HepG2 (cell line): ENCODE measurements around the gene TACC3. TPM values are rescaled to one million over a fixed set of nuclear protein-coding genes. Genes with fewer than 3 reads are reported as not detected.

ENCODE experiments used
- ARNT2 ChIP-seq: sonication (generic); formaldehyde crosslinking; IDR thresholded peaks from 2 replicates; pipeline ENCODE4 v1.8.0; 2022; ENCODE audit warnings: mild to moderate bottlenecking, low read depth, missing genetic modification reagents, moderate library complexity
- ARNTL ChIP-seq: sonication (generic); formaldehyde crosslinking; IDR thresholded peaks from 2 replicates; pipeline ENCODE4 v1.4.0; 2020; ENCODE audit warnings: mild to moderate bottlenecking, missing genetic modification reagents
- BATF2 ChIP-seq: sonication (generic); formaldehyde crosslinking; IDR thresholded peaks from 2 replicates; pipeline ENCODE4 v1.8.0; 2022; ENCODE audit warnings: mild to moderate bottlenecking, missing genetic modification reagents, moderate library complexity
- HNRNPK ChIP-seq: fragments of 200-400 bp; formaldehyde crosslinking; IDR thresholded peaks from 2 replicates; pipeline ENCODE4 v1.6.1; 2018; ENCODE audit warnings: low read length, low read depth, moderate library complexity, mild to moderate bottlenecking; ENCODE audit not compliant: poor library complexity, severe bottlenecking
- MYNN ChIP-seq: sonication (generic); formaldehyde crosslinking; IDR thresholded peaks from 2 replicates; pipeline ENCODE4 v1.4.0; 2020; ENCODE audit warnings: mild to moderate bottlenecking, low read depth, missing genetic modification reagents
- MYPOP ChIP-seq: sonication (generic); formaldehyde crosslinking; IDR thresholded peaks from 2 replicates; pipeline ENCODE4 v1.8.1; 2023; ENCODE audit warnings: mild to moderate bottlenecking, moderate library complexity, missing genetic modification reagents
- NR2F6 ChIP-seq, 2 experiments: IDR thresholded peaks; 2 replicates each; pipeline ENCODE4 v1.6.1; 2016; ENCODE audit warnings: antibody characterized with exemption in 1 of 2, mild to moderate bottlenecking in 1 of 2
- SMC3 ChIP-seq: IDR thresholded peaks from 2 replicates; pipeline ENCODE4 v1.6.1; 2011; ENCODE audit warnings: low read length, improper control_type of control experiment
- SOX13 ChIP-seq, 3 experiments: fragments of 450-650 bp in 1 of 3; sonication (generic) in 1 of 3; formaldehyde crosslinking in 1 of 3; IDR thresholded peaks in 2 of 3; conservative IDR thresholded peaks in 1 of 3; 2 replicates each; pipeline versions ENCODE4 v1.5.0 to v1.6.1; 2016 to 2020; ENCODE audit warnings: antibody characterized with exemption in 1 of 3, mild to moderate bottlenecking in 1 of 3, missing compliant biosample characterization in 1 of 3, missing genetic modification reagents in 1 of 3, moderate library complexity in 1 of 3
- TBL1XR1 ChIP-seq: fragments of 150-350 bp; IDR thresholded peaks from 2 replicates; pipeline ENCODE4 v1.6.1; 2014; ENCODE audit warnings: borderline replicate concordance, low read length; ENCODE audit not compliant: partially characterized antibody
- TFDP2 ChIP-seq: sonication (generic); formaldehyde crosslinking; IDR thresholded peaks from 2 replicates; pipeline ENCODE4 v1.4.0; 2020; ENCODE audit warnings: missing genetic modification reagents
- ZNF142 ChIP-seq: sonication (generic); formaldehyde crosslinking; IDR thresholded peaks from 2 replicates; pipeline ENCODE4 v1.4.0; 2020; ENCODE audit warnings: missing genetic modification reagents
- ZNF143 ChIP-seq: sonication (generic); formaldehyde crosslinking; IDR thresholded peaks from 2 replicates; pipeline ENCODE4 v1.4.0; 2020; ENCODE audit warnings: missing genetic modification reagents
- ZNF317 ChIP-seq: sonication (generic); formaldehyde crosslinking; IDR thresholded peaks from 2 replicates; pipeline ENCODE4 v1.5.0; 2020; ENCODE audit warnings: mild to moderate bottlenecking, missing genetic modification reagents
- ZNF441 ChIP-seq: sonication (generic); formaldehyde crosslinking; IDR thresholded peaks from 2 replicates; pipeline ENCODE4 v1.7.0; 2021; ENCODE audit warnings: missing genetic modification reagents, borderline replicate concordance
- ZNF550 ChIP-seq: sonication (generic); formaldehyde crosslinking; IDR thresholded peaks from 2 replicates; pipeline ENCODE4 v1.4.0; 2020; ENCODE audit warnings: mild to moderate bottlenecking, missing genetic modification reagents, borderline replicate concordance
- ZNF740 ChIP-seq: sonication (generic); formaldehyde crosslinking; IDR thresholded peaks from 2 replicates; pipeline ENCODE4 v1.4.0; 2020; ENCODE audit warnings: missing genetic modification reagents
- ZSCAN9 ChIP-seq: IDR thresholded peaks from 2 replicates; pipeline ENCODE4 v1.6.1; 2016; ENCODE audit warnings: borderline replicate concordance
- polyA plus RNA-seq, 8 experiments: library from polyadenylated mRNA; depleted of rRNA in 3 of 8; stranded (reverse) in 7 of 8; unstranded in 1 of 8; fragments of >200 nt; fragmentation: Illumina TruSeq in 4 of 8; extraction: Trizol in 4 of 8; gene quantifications; 2 replicates each; pipeline versions ENCODE4 v1.2.1 to v1.2.3, GENCODE V29; 2011 to 2016; ENCODE audit warnings: low read depth in 4 of 8, missing spikeins in 1 of 8, mixed read lengths in 1 of 8; ENCODE audit not compliant: insufficient read depth in 1 of 8
- total RNA-seq, 5 experiments: library from RNA; depleted of rRNA; stranded (reverse); fragments of >200 nt; fragmentation: Illumina TruSeq; extraction: Trizol; gene quantifications; 2 replicates each; pipeline ENCODE4 v1.2.3, GENCODE V29; 2016; ENCODE audit warnings: low read depth in 1 of 5

The TACC3 gene
- total and polyA plus RNA-seq, 2 of the 13 experiments (the other 11 are each of a cell fraction or from before 2014, with no cell fraction given): 20.3 to 21.2 TPM

GRCh38 chr4:1776521-1777161 is 55.3 kb downstream of the TACC3 start (continued):
- TF ChIP-seq ZNF441 (CRISPR knock-in tag) (peak; percentile 48; the same call in 1 of the 2 replicates), SMC3 (no peak), BATF2 (CRISPR knock-in tag) (no peak), NR2F6 (IDR thresholded peaks at IDR 0.05) (peak; percentile 45; the same call in 1 of the 2 replicates), NR2F6 (CRISPR knock-in tag; IDR thresholded peaks at IDR 0.05) (peak; percentile 82), ARNT2 (CRISPR knock-in tag) (no peak), ZNF142 (CRISPR knock-in tag) (peak; percentile 20; the same call in 1 of the 2 replicates), MYNN (CRISPR knock-in tag) (no peak), ZNF740 (CRISPR knock-in tag) (peak; percentile 95), HNRNPK (peak; percentile 16), ZNF143 (0 out of 2 replicates have a peak, but pooled peaks have one; percentile 48), ZSCAN9 (peak; percentile 59; the same call in 1 of the 2 replicates), MYPOP (CRISPR knock-in tag) (no peak), ARNTL (CRISPR knock-in tag) (peak; percentile 99), ZNF317 (no peak; the same call in 1 of the 2 replicates), TFDP2 (CRISPR knock-in tag) (peak; percentile 60), SOX13 (IDR thresholded peaks at IDR 0.05) (no peak), SOX13 (CRISPR knock-in tag; conservative IDR thresholded peaks at IDR 0.05 in 1 of 2, IDR thresholded peaks at IDR 0.05 in 1 of 2) (peak in 1 of 2 experiments; percentile 73; a peak in 1 of 4 replicates), ZNF550 (no peak), TBL1XR1 (no peak)
